Liver (tissue), 9 donors: ENCODE data around the gene SLC25A21. TPM values are rescaled to one million over a fixed set of nuclear protein-coding genes. Genes with fewer than 3 reads are reported as not detected.

Experiments used
- DNase-seq: peaks from one replicate; pipeline ENCODE4 v3.0.0-alpha.2; 2017; ENCODE audit warnings: low spot score
- H3K27ac ChIP-seq, 2 donors: one replicate each; pipeline ENCODE4 v1.7.0; 2013; ENCODE audit warnings: inconsistent platforms in 2 of 2, low read length in 2 of 2, control low read depth in 1 of 2, low read depth in 1 of 2, mild to moderate bottlenecking in 1 of 2
- H3K27me3 ChIP-seq, 4 donors: one replicate each; pipeline versions ENCODE4 v1.6.1 to v1.7.0; 2013; ENCODE audit warnings: low read length in 3 of 4, inconsistent platforms in 1 of 4, mild to moderate bottlenecking in 1 of 4, moderate library complexity in 1 of 4; ENCODE audit not compliant: control insufficient read depth in 4 of 4, insufficient read depth in 4 of 4
- H3K36me3 ChIP-seq, 4 donors: one replicate each; pipeline versions ENCODE4 v1.6.1 to v1.7.0; 2013; ENCODE audit warnings: low read length in 3 of 4, mild to moderate bottlenecking in 3 of 4, low read depth in 1 of 4, moderate library complexity in 1 of 4; ENCODE audit not compliant: control insufficient read depth in 4 of 4, insufficient read depth in 3 of 4
- H3K4me1 ChIP-seq, 4 donors: one replicate each; pipeline versions ENCODE4 v1.6.1 to v1.7.0; 2013; ENCODE audit warnings: low read length in 3 of 4, mild to moderate bottlenecking in 3 of 4, moderate library complexity in 1 of 4; ENCODE audit not compliant: control insufficient read depth in 4 of 4, insufficient read depth in 4 of 4
- H3K4me3 ChIP-seq, 3 donors: one replicate each; pipeline versions ENCODE4 v1.6.1 to v1.7.0; 2013; ENCODE audit warnings: low read length in 3 of 3, control low read depth in 1 of 3, low read depth in 1 of 3, mild to moderate bottlenecking in 1 of 3
- H3K9ac ChIP-seq, 2 donors: one replicate each; pipeline ENCODE4 v1.7.0; 2013; ENCODE audit warnings: low read length in 2 of 2, mild to moderate bottlenecking in 2 of 2, moderate library complexity in 2 of 2, control low read depth in 1 of 2, low read depth in 1 of 2
- H3K9me3 ChIP-seq, 4 donors: one replicate each; pipeline versions ENCODE4 v1.6.1 to v1.7.0; 2013; ENCODE audit warnings: low read length in 3 of 4; ENCODE audit not compliant: control insufficient read depth in 4 of 4
- EGR1 ChIP-seq, 2 donors: IDR thresholded peaks; 2 replicates each; pipeline ENCODE4 v1.6.1; 2016 to 2018; ENCODE audit warnings: antibody characterized with exemption in 2 of 2, low read depth in 2 of 2
- FOXA1 ChIP-seq: IDR thresholded peaks from 2 replicates; pipeline ENCODE4 v1.6.1; 2016; ENCODE audit warnings: antibody characterized with exemption
- HNF4G ChIP-seq: IDR thresholded peaks from 2 replicates; pipeline ENCODE4 v1.6.1; 2016; ENCODE audit warnings: antibody characterized with exemption
- NR2F2 ChIP-seq: IDR thresholded peaks from 2 replicates; pipeline ENCODE4 v1.6.1; 2016; ENCODE audit warnings: antibody characterized with exemption
- RAD21 ChIP-seq, 2 donors: IDR thresholded peaks; 2 replicates each; pipeline ENCODE4 v1.6.1; 2016; ENCODE audit warnings: antibody characterized with exemption in 2 of 2, mild to moderate bottlenecking in 2 of 2
- SP1 ChIP-seq: IDR thresholded peaks from 2 replicates; pipeline ENCODE4 v1.6.1; 2018; ENCODE audit warnings: antibody characterized with exemption, mild to moderate bottlenecking
- TAF1 ChIP-seq: conservative IDR thresholded peaks from 2 replicates; pipeline ENCODE4 v1.6.1; 2016; ENCODE audit warnings: antibody characterized with exemption, mild to moderate bottlenecking
- YY1 ChIP-seq: IDR thresholded peaks from 2 replicates; pipeline ENCODE4 v1.6.1; 2016; ENCODE audit warnings: antibody characterized with exemption, mild to moderate bottlenecking
- WGBS: extraction: QIAGEN DNeasy Blood & Tissue Kit; methylation state at CpG from one replicate; pipeline ENCODE4 v1.1.7; 2013; 5-methylcytosine and 5-hydroxymethylcytosine counted together
- polyA plus RNA-seq, 2 donors: library from polyadenylated mRNA; stranded (reverse) in 1 of 2; unstranded in 1 of 2; fragments of 200-250 nt in 1 of 2; fragments of >200 nt in 1 of 2; fragmentation: Nextera tagmentation in 1 of 2; extraction: Ambion mirVana in 1 of 2; gene quantifications; one replicate each; pipeline versions ENCODE4 v1.2.1 to v1.2.3, GENCODE V29; 2013 to 2015
- total RNA-seq, 2 donors: library from RNA; depleted of rRNA; stranded (reverse); fragments of >200 nt; gene quantifications; one replicate each; pipeline ENCODE4 v1.2.3, GENCODE V29; 2014
- TF ChIP-seq, protein P1 (sequence below): IDR thresholded peaks from 2 replicates; pipeline ENCODE4 v1.6.1; 2016; ENCODE audit warnings: antibody characterized with exemption
- TF ChIP-seq, protein P2 (sequence below): IDR thresholded peaks from 2 replicates; pipeline ENCODE4 v1.6.1; 2016; ENCODE audit warnings: antibody characterized with exemption
- TF ChIP-seq, protein P3 (sequence below): IDR thresholded peaks from 2 replicates; pipeline ENCODE4 v1.6.1; 2016; ENCODE audit warnings: antibody characterized with exemption, mild to moderate bottlenecking
- TF ChIP-seq, protein P4 (sequence below): IDR thresholded peaks from 2 replicates; pipeline ENCODE4 v1.6.1; 2016; ENCODE audit warnings: antibody characterized with exemption
- donor health status: healthy.
- donor health status: healthy.
- donor health status: healthy.
- donor health status: healthy.
- donor health status: healthy.

The SLC25A21 gene
- total and polyA plus RNA-seq, 4 donors: 0.13 to 24.3 (median 0.23) TPM

DNA sequence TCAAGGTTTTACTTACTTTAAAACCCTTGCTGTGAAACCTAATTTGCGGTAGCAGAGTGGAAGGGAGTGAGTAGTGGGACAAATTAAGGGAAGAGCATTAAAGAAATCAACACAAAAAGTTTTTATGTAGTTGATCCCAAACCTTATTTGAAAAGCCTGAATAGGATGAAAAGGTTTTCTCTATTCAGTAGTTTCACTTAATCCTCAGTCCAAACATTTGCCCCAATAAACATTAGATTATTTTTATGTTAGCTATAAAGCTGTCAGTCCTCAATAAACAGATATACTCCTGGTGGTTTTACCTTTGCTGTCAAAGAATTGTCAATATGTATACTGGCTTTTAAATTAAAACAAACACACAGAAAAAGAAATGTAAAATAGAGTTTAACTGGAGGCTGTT is 374.8 kb downstream of the SLC25A21 start:
- TF ChIP-seq FOXA1 (no peak), EGR1 (IDR thresholded peaks at IDR 0.05; ENCODE audit: low read depth in 2 of 2) (no peak), NR2F2 (no peak), RAD21 (IDR thresholded peaks at IDR 0.05) (no peak), SP1 (no peak), YY1 (no peak), HNF4G (no peak)
- TF ChIP-seq, protein P1, sequence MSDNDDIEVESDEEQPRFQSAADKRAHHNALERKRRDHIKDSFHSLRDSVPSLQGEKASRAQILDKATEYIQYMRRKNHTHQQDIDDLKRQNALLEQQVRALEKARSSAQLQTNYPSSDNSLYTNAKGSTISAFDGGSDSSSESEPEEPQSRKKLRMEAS: no peak
- TF ChIP-seq, protein P2, sequence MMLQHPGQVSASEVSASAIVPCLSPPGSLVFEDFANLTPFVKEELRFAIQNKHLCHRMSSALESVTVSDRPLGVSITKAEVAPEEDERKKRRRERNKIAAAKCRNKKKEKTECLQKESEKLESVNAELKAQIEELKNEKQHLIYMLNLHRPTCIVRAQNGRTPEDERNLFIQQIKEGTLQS: no peak
- TF ChIP-seq, protein P3, sequence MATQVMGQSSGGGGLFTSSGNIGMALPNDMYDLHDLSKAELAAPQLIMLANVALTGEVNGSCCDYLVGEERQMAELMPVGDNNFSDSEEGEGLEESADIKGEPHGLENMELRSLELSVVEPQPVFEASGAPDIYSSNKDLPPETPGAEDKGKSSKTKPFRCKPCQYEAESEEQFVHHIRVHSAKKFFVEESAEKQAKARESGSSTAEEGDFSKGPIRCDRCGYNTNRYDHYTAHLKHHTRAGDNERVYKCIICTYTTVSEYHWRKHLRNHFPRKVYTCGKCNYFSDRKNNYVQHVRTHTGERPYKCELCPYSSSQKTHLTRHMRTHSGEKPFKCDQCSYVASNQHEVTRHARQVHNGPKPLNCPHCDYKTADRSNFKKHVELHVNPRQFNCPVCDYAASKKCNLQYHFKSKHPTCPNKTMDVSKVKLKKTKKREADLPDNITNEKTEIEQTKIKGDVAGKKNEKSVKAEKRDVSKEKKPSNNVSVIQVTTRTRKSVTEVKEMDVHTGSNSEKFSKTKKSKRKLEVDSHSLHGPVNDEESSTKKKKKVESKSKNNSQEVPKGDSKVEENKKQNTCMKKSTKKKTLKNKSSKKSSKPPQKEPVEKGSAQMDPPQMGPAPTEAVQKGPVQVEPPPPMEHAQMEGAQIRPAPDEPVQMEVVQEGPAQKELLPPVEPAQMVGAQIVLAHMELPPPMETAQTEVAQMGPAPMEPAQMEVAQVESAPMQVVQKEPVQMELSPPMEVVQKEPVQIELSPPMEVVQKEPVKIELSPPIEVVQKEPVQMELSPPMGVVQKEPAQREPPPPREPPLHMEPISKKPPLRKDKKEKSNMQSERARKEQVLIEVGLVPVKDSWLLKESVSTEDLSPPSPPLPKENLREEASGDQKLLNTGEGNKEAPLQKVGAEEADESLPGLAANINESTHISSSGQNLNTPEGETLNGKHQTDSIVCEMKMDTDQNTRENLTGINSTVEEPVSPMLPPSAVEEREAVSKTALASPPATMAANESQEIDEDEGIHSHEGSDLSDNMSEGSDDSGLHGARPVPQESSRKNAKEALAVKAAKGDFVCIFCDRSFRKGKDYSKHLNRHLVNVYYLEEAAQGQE: no peak
- DNase-seq: no peak
- 73% methylated on average over 1 of the region's 1 CpG for WGBS
- H3K36me3 ChIP-seq: no peaks in the 10 kb centered on the region
- H3K27ac ChIP-seq: no peak overlapping the region
- no peaks in the 10 kb centered on the region for H3K9me3 ChIP-seq
- H3K9ac ChIP-seq: no peak overlapping the region
- H3K4me1 ChIP-seq: no peaks in the 10 kb centered on the region
- H3K4me3 ChIP-seq: no peak overlapping the region
- no peaks in the 10 kb centered on the region for H3K27me3 ChIP-seq

DNA sequence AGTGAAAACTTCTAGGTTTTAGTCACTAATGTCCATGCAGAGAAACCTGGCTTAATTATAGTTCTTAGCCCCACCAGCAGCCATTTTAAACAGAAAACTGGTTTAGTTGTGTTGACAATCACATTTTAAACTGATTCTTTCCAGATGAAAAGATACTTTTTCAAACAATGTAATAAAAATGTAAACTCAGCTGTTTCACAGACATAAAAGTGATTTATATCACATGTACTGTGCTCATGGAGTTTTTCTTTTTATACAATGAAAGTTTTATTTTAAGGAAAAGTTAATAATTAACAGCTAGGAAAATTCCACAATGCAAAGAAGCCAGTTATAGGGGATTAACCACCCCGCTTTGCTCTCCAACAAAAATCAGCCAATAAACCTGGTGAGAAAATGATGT is 381.0 kb downstream of the SLC25A21 start:
- TF ChIP-seq RAD21 (IDR thresholded peaks at IDR 0.05): no peak
- TF ChIP-seq, protein P4, sequence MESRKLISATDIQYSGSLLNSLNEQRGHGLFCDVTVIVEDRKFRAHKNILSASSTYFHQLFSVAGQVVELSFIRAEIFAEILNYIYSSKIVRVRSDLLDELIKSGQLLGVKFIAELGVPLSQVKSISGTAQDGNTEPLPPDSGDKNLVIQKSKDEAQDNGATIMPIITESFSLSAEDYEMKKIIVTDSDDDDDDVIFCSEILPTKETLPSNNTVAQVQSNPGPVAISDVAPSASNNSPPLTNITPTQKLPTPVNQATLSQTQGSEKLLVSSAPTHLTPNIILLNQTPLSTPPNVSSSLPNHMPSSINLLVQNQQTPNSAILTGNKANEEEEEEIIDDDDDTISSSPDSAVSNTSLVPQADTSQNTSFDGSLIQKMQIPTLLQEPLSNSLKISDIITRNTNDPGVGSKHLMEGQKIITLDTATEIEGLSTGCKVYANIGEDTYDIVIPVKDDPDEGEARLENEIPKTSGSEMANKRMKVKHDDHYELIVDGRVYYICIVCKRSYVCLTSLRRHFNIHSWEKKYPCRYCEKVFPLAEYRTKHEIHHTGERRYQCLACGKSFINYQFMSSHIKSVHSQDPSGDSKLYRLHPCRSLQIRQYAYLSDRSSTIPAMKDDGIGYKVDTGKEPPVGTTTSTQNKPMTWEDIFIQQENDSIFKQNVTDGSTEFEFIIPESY: no peak
- H3K9ac ChIP-seq: no peak overlapping the region
- 74% methylated on average over 1 of the region's 1 CpG for WGBS
- no peak overlapping the region for H3K27ac ChIP-seq
- no peak for DNase-seq
- H3K4me1 ChIP-seq: no peaks in the 10 kb centered on the region
- no peaks in the 10 kb centered on the region for H3K9me3 ChIP-seq
- H3K27me3 ChIP-seq: no peaks in the 10 kb centered on the region
- no peaks in the 10 kb centered on the region for H3K36me3 ChIP-seq
- no peak overlapping the region for H3K4me3 ChIP-seq

DNA sequence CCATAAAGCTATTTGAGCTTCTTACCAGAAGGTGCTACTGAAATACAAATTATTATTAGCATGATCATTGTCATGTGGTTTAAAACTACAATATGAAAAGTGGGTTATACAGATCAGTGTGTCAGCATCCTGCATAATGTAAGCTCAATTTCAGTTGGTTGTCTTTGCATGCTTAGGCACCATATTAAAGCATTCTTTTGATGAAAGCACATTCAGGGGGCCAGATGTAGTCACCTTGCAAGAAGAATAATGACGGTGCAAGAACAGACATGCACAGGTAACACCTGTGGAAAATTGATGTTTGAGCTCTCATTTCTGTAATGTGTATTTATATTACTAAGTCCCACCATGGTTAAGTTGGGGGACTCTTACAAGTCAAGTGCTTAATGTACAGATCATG is 386.9 kb downstream of the SLC25A21 start:
- H3K4me1 ChIP-seq: no peaks in the 10 kb centered on the region
- no peaks in the 10 kb centered on the region for H3K27me3 ChIP-seq
- no peak overlapping the region for H3K9ac ChIP-seq
- no peak for TF ChIP-seq TAF1
- no peak overlapping the region for H3K27ac ChIP-seq
- H3K4me3 ChIP-seq: no peak overlapping the region
- no peak for DNase-seq
- peaks cover 0 to 15% (median 0%) of the 10 kb centered on the region in 4 donors for H3K9me3 ChIP-seq
- no peaks in the 10 kb centered on the region for H3K36me3 ChIP-seq
- 94% methylated on average over 1 of the region's 1 CpG for WGBS
